ENCODE measurements around the gene MYLIP.

Gene MYLIP

DNA sequence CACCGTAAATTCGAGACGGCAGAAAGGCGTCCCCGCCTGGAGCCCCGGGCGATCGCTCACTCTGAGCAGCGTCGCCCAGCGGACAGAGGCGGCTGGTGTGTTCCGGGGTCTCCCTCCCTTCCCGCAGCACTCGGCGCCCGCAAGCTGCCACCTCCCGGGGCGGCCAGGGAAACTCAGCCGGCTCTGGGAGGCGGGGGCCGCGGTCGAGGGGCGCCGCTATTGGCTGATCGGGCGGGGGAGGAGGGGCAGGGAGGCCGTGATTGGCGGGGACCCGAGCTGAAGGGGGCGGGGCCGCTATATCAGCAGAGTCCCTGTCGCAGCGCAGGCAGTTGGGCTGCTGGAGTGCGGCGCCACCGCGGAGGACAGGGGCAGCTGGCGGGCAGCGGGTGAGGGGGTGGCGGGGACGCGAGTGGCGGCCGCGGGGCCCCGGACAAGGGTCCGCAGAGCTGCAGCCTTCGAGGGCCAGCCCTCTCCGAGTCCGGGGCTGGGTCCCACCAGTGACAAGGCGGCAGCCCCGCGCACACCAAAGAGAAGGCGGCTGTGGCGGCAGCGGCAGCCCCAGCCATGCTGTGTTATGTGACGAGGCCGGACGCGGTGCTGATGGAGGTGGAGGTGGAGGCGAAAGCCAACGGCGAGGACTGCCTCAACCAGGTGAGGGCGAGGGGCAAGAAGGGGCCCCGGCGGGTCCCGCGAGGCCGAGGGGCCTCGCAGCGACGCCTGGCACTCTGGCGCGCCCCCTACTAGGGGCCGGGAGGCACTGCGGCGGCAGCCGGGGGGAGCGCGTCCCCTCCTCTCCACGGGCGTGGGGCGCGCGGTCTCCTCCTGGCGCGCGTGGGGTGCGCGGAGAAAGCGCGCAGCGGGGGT, at the start of gene MYLIP:
Gene MYLIP (plus strand): TSS at position 328 of the 864 bp plus-strand sequence. CDS start 237 bp downstream, at position 565.
- DNase-seq (ENCODE audit: low read depth) = peak; percentile 91
- H3K4me3 ChIP-seq (replicated peaks; ENCODE audit: low read depth, low read length) = peak within 1 kb of the TSS; percentile 78
- TF ChIP-seq, protein P1, sequence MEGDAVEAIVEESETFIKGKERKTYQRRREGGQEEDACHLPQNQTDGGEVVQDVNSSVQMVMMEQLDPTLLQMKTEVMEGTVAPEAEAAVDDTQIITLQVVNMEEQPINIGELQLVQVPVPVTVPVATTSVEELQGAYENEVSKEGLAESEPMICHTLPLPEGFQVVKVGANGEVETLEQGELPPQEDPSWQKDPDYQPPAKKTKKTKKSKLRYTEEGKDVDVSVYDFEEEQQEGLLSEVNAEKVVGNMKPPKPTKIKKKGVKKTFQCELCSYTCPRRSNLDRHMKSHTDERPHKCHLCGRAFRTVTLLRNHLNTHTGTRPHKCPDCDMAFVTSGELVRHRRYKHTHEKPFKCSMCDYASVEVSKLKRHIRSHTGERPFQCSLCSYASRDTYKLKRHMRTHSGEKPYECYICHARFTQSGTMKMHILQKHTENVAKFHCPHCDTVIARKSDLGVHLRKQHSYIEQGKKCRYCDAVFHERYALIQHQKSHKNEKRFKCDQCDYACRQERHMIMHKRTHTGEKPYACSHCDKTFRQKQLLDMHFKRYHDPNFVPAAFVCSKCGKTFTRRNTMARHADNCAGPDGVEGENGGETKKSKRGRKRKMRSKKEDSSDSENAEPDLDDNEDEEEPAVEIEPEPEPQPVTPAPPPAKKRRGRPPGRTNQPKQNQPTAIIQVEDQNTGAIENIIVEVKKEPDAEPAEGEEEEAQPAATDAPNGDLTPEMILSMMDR (IDR thresholded peaks at IDR 0.05; ENCODE audit: low read length, missing control alignments) = peak; percentile 50

DNA sequence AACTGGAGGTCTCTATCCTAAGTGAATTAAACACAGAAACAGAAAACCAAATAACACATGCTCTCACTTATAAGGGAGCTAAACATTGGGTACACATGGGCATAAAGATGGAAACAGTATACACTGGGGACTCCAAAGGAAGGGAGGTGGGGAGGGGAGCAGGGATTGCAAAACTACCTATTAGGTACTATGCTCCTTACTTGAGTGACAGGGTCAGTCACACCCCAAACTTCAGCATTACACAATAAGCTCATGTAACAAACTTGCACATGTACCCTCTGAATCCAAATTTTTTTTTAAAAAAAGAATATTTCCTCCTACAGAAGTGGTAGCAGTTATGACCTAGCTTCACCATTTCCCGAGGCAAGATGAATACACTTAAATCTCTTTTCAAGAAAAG, 49.5 kb upstream of the MYLIP start:
- TF ChIP-seq, protein P1 (IDR thresholded peaks at IDR 0.05; ENCODE audit: low read length, missing control alignments) = no peak
- DNase-seq (ENCODE audit: low read depth) = no peak
- H3K4me3 ChIP-seq (replicated peaks; ENCODE audit: low read depth, low read length) = no peak overlapping the region

DNA sequence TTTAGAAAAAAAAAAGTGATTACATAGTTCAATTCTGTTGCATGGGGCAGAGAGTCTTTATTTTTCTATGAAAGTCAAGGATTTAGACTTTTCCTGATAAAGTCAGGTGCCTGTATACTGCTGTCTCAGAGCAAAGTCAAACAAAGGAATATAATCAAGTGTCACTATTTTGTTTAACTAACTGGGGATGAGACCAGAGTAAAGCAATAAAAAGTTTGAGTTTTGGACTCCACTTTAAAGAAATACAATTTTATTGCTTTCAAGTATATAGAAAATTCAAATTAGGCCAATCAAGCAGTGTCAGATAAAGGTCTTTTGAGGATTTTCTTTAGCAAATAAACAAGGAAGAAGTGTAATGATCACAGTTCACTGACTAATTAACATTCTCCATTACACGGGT, 48.7 kb upstream of the MYLIP start:
- DNase-seq (ENCODE audit: low read depth) = no peak
- TF ChIP-seq, protein P1 (IDR thresholded peaks at IDR 0.05; ENCODE audit: low read length, missing control alignments) = no peak
- no peak overlapping the region for H3K4me3 ChIP-seq (replicated peaks; ENCODE audit: low read depth, low read length)

DNA sequence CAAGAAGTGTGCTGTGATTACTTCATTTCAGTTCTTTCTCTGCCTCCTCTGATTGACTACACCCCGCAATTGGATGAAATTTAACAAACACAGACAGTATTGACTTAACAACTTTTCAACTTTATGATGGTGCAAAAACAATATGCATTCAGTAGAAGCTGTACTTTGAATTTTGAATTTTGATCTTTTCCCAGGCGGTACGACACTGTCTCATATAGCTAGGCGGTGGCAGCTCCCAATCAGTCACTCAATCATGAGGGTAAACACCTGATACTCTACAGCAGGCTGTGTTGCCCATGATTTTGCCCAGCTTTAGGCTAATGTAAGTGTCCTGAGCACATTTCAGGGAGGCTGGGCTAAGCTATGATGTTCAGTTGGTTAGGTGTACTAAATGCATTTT, 47.6 kb upstream of the MYLIP start:
- DNase-seq (ENCODE audit: low read depth) = no peak
- TF ChIP-seq, protein P1 (IDR thresholded peaks at IDR 0.05; ENCODE audit: low read length, missing control alignments) = no peak
- H3K4me3 ChIP-seq (replicated peaks; ENCODE audit: low read depth, low read length) = no peak overlapping the region

DNA sequence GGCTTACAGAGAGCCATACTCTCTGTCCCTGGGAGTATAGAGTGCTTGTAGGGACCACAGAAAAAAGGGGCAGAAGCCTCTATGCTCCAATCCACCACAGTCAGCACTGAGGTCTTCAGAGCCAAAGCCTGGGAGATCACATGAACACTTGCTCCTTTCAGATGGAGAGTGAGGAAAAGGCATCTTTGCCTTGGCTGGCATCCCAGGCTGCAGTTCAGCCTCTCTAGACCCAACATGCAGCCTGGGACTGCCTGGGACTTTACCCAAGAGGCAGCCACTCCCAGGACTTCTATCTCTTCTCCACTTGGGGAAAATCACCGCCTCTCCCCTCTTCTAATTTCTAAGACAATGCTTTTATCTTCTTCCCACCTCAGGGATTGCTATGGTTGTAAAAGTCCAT, 46.5 kb upstream of the MYLIP start:
- TF ChIP-seq, protein P1 (IDR thresholded peaks at IDR 0.05; ENCODE audit: low read length, missing control alignments) = no peak
- H3K4me3 ChIP-seq (replicated peaks; ENCODE audit: low read depth, low read length) = no peak overlapping the region
- DNase-seq (ENCODE audit: low read depth) = no peak

DNA sequence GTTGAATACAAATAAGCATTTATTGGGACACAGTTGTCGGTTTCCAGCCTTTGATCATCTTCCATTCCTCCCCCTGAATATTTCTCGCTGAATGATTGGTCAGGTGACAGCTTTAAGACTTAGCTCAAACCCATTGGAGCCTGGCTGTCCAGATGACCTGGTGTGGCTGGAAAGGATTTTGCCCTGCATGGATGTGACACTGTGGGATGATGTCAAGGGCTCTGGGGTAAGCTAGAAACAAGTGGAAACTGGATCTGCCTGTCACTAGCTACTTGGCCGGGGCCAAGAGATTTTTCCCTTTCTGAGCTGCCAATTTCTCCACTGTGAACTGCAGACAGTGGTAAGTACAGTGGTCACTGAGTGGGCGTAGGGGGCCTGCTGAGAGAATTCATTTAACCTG, 41.9 kb upstream of the MYLIP start:
- no peak for DNase-seq (ENCODE audit: low read depth)
- TF ChIP-seq, protein P1 (IDR thresholded peaks at IDR 0.05; ENCODE audit: low read length, missing control alignments) = no peak
- H3K4me3 ChIP-seq (replicated peaks; ENCODE audit: low read depth, low read length) = no peak overlapping the region

DNA sequence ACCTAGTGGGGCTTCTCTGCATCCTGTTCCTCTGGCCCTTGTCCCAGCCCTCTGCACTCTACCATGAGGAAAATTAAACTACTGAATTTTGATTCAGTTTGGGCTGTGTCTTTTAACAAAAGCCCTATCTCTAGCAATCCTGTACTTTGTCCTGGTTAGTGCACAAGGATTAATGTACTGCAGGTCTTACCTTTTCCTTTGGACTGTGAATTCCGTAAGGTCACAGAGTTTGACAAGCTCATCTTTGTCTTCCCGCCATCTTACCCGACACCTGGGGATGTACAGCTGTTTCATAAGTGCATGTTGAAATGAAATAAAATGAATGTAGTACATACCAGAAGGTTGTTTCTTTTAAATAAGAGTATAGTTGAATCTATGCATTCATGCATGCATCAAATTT, 41.5 kb upstream of the MYLIP start:
- TF ChIP-seq, protein P1 (IDR thresholded peaks at IDR 0.05; ENCODE audit: low read length, missing control alignments) = no peak
- DNase-seq (ENCODE audit: low read depth) = no peak
- H3K4me3 ChIP-seq (replicated peaks; ENCODE audit: low read depth, low read length) = no peak overlapping the region
